Heart left ventricle (tissue), 13 donors: ENCODE results near the gene TNNI3.

Experiments
- POLR2A ChIP-seq, 2 donors: fragments of 450-650 bp; IDR thresholded peaks; one replicate each; pipeline ENCODE4 v1.6.1; 2017; ENCODE audit warnings: antibody characterized with exemption in 2 of 2, mild to moderate bottlenecking in 2 of 2, moderate library complexity in 2 of 2
- TF ChIP-seq, protein P1 (sequence below), 12 donors: fragments of 200-600 bp; sonication (generic) in 4 of 12; IDR thresholded peaks; one replicate each; pipeline versions ENCODE4 v1.5.0 to v1.8.0; 2018 to 2022; ENCODE audit warnings: antibody characterized with exemption in 12 of 12, mild to moderate bottlenecking in 5 of 12
- donor health status: ischemic (EF 13 %, LVEDD 7.1; RV severe dilation, severe dysfunction).
- donor health status: DM: no; HTN: yes; CAD: no.
- donor health status: DM: no; HTN: no; CAD: no.
- donor health status: ischemic (EF 25% LVEDD 6.9; RV normal size, moderate dysfunction).
- donor health status: ischemic (EF 25% LVEDD 5.7; RV mildly dilated, moderate dysfunction).
- donor health status: ischemic (EF 35%, LVEDD 5.7; RV mildly dilated, moderate dysfunction).
- donor health status: nonischemic (EF 11% LVEDD 7.7; RV severe dilation, severe dysfunction).
- donor health status: DM: yes; HTN: yes; CAD: no.
- donor health status: PGD.
- donor health status: ischemic (EF 29% LVEDD 5.4; RV normal size, mild dysfunction).
- donor health status: nonischemic (EF 23%, LVEDD 6.1; RV moderate dilation, normal function).

GRCh38 chr19:55147545-55148251 lies 9.8 kb downstream of the TNNI3 start:
- TF ChIP-seq, protein P1, sequence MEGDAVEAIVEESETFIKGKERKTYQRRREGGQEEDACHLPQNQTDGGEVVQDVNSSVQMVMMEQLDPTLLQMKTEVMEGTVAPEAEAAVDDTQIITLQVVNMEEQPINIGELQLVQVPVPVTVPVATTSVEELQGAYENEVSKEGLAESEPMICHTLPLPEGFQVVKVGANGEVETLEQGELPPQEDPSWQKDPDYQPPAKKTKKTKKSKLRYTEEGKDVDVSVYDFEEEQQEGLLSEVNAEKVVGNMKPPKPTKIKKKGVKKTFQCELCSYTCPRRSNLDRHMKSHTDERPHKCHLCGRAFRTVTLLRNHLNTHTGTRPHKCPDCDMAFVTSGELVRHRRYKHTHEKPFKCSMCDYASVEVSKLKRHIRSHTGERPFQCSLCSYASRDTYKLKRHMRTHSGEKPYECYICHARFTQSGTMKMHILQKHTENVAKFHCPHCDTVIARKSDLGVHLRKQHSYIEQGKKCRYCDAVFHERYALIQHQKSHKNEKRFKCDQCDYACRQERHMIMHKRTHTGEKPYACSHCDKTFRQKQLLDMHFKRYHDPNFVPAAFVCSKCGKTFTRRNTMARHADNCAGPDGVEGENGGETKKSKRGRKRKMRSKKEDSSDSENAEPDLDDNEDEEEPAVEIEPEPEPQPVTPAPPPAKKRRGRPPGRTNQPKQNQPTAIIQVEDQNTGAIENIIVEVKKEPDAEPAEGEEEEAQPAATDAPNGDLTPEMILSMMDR (IDR thresholded peaks at IDR 0.05): no peak
- TF ChIP-seq POLR2A (IDR thresholded peaks at IDR 0.05): no peak
